H9 (cell line): ENCODE results near the gene TMEFF2. TPM values are rescaled to one million over a fixed set of nuclear protein-coding genes. Genes with fewer than 3 reads are reported as not detected.
A peak's percentile ranks its signal among the peaks of the same experiment; 100 is the strongest.

ENCODE experiments used
- DNase-seq: peaks from one replicate; pipeline ENCODE4 v3.0.0-alpha.2; 2017
- H2AFZ ChIP-seq: one replicate; pipeline ENCODE4 v1.6.1; 2013; ENCODE audit warnings: mild to moderate bottlenecking, low read length, control low read depth, moderate library complexity
- H2AK5ac ChIP-seq: 2 replicates; pipeline ENCODE4 v1.6.1; 2013; ENCODE audit warnings: low read length, control low read depth, mixed read lengths; ENCODE audit not compliant: insufficient read length
- H2BK120ac ChIP-seq: one replicate; pipeline ENCODE4 v1.6.1; 2013; ENCODE audit warnings: low read depth, mild to moderate bottlenecking, low read length, control low read depth, inconsistent platforms; ENCODE audit not compliant: poor library complexity, severe bottlenecking
- H2BK12ac ChIP-seq: 2 replicates; pipeline ENCODE4 v1.6.1; 2013; ENCODE audit warnings: low read length, control low read depth, mixed read lengths, low read depth; ENCODE audit not compliant: insufficient read length
- H2BK15ac ChIP-seq: 2 replicates; pipeline ENCODE4 v1.6.1; 2013; ENCODE audit warnings: low read depth, low read length, control low read depth
- H2BK20ac ChIP-seq: one replicate; pipeline ENCODE4 v1.6.1; 2013; ENCODE audit warnings: low read depth, mild to moderate bottlenecking, low read length, control low read depth, inconsistent platforms; ENCODE audit not compliant: poor library complexity, severe bottlenecking
- H2BK5ac ChIP-seq: 2 replicates; pipeline ENCODE4 v1.6.1; 2013; ENCODE audit warnings: low read length, control low read depth, mixed read lengths; ENCODE audit not compliant: insufficient read length
- H3K14ac ChIP-seq: 2 replicates; pipeline ENCODE4 v1.6.1; 2013; ENCODE audit warnings: low read length, control low read depth; ENCODE audit not compliant: insufficient read depth
- H3K18ac ChIP-seq: 2 replicates; pipeline ENCODE4 v1.6.1; 2013; ENCODE audit warnings: low read depth, mild to moderate bottlenecking, mixed read lengths, low read length, control low read depth; ENCODE audit not compliant: insufficient read length
- H3K23ac ChIP-seq: 2 replicates; pipeline ENCODE4 v1.6.1; 2013; ENCODE audit warnings: low read length, control low read depth, mixed read lengths, low read depth; ENCODE audit not compliant: insufficient read length
- H3K23me2 ChIP-seq: 2 replicates; pipeline ENCODE4 v1.6.1; 2013; ENCODE audit warnings: low read depth, mild to moderate bottlenecking, mixed read lengths, low read length, control low read depth; ENCODE audit not compliant: insufficient read length, poor library complexity, severe bottlenecking
- H3K27ac ChIP-seq: 2 replicates; pipeline ENCODE4 v1.5.1; 2013; ENCODE audit warnings: low read length, control low read depth, mixed read lengths, low read depth; ENCODE audit not compliant: insufficient read length
- H3K27me3 ChIP-seq: 2 replicates; pipeline ENCODE4 v1.6.1; 2013; ENCODE audit warnings: low read length, control low read depth, inconsistent platforms; ENCODE audit not compliant: insufficient read depth
- H3K4ac ChIP-seq: 2 replicates; pipeline ENCODE4 v1.6.1; 2013; ENCODE audit warnings: low read depth, mild to moderate bottlenecking, control low read depth, inconsistent platforms, low read length, moderate library complexity
- H3K4me1 ChIP-seq: 2 replicates; pipeline ENCODE4 v1.6.1; 2013; ENCODE audit warnings: low read length, control low read depth, inconsistent platforms; ENCODE audit not compliant: insufficient read depth
- H3K4me2 ChIP-seq: 2 replicates; pipeline ENCODE4 v1.6.1; 2013; ENCODE audit warnings: low read length, control low read depth, mixed read lengths; ENCODE audit not compliant: insufficient read length, insufficient read depth
- H3K56ac ChIP-seq: 2 replicates; pipeline ENCODE4 v1.6.1; 2013; ENCODE audit warnings: low read depth, mild to moderate bottlenecking, mixed read lengths, low read length, control low read depth; ENCODE audit not compliant: insufficient read length
- H3K79me1 ChIP-seq: 2 replicates; pipeline ENCODE4 v1.6.1; 2013; ENCODE audit warnings: low read depth, mild to moderate bottlenecking, moderate library complexity, low read length, control low read depth, inconsistent platforms; ENCODE audit not compliant: insufficient read depth, poor library complexity, severe bottlenecking
- H3K79me2 ChIP-seq: 2 replicates; pipeline ENCODE4 v1.6.1; 2013; ENCODE audit warnings: low read length, control low read depth, inconsistent platforms; ENCODE audit not compliant: insufficient read depth
- H3K9ac ChIP-seq: 2 replicates; pipeline ENCODE4 v1.6.1; 2013; ENCODE audit warnings: low read length, control low read depth, mixed read lengths; ENCODE audit not compliant: insufficient read length; ENCODE audit errors: extremely low read depth
- H3K9me3 ChIP-seq: one replicate; pipeline ENCODE4 v1.6.1; 2013; ENCODE audit warnings: low read depth, low read length, inconsistent platforms; ENCODE audit not compliant: control insufficient read depth
- H3T11ph ChIP-seq: one replicate; pipeline ENCODE4 v1.6.1; 2013; ENCODE audit warnings: mild to moderate bottlenecking, low read length, control low read depth, inconsistent platforms
- H4K20me1 ChIP-seq: one replicate; pipeline ENCODE4 v1.6.1; 2013; ENCODE audit not compliant: control insufficient read depth, insufficient read length, insufficient read depth
- H4K5ac ChIP-seq: 2 replicates; pipeline ENCODE4 v1.6.1; 2013; ENCODE audit warnings: low read depth, mild to moderate bottlenecking, mixed read lengths, low read length, control low read depth; ENCODE audit not compliant: insufficient read length
- H4K8ac ChIP-seq: replicated peaks from 2 replicates; pipeline ENCODE4 v1.6.1; 2013; ENCODE audit warnings: low read length, control low read depth, mixed read lengths, low read depth; ENCODE audit not compliant: insufficient read length
- H4K91ac ChIP-seq: 2 replicates; pipeline ENCODE4 v1.6.1; 2013; ENCODE audit warnings: low read depth, mild to moderate bottlenecking, moderate library complexity, mixed read lengths, low read length, control low read depth; ENCODE audit not compliant: insufficient read length
- H3K27ac Mint-ChIP-seq, 3 experiments: 2 replicates in 2 of 3; 3 replicates in 1 of 3; pipeline ENCODE4 v1.8.0; 2020 to 2021; ENCODE audit warnings: mixed read lengths in 3 of 3, mild to moderate bottlenecking in 1 of 3, moderate library complexity in 1 of 3
- H3K27me3 Mint-ChIP-seq: 2 replicates; pipeline ENCODE4 v1.8.0; 2021; ENCODE audit warnings: low read depth, mild to moderate bottlenecking, moderate library complexity, mixed read lengths
- H3K36me3 Mint-ChIP-seq, 3 experiments: 2 replicates in 2 of 3; 3 replicates in 1 of 3; pipeline ENCODE4 v1.8.0; 2020 to 2021; ENCODE audit warnings: low read depth in 3 of 3, mixed read lengths in 3 of 3; ENCODE audit not compliant: insufficient read depth in 1 of 3
- H3K4me1 Mint-ChIP-seq, 2 experiments: 2 replicates each; pipeline ENCODE4 v1.8.0; 2020; ENCODE audit warnings: mixed read lengths in 2 of 2
- H3K4me3 Mint-ChIP-seq, 2 experiments: 2 replicates in 1 of 2; 3 replicates in 1 of 2; pipeline ENCODE4 v1.8.0; 2020 to 2021; ENCODE audit warnings: mild to moderate bottlenecking in 2 of 2, mixed read lengths in 2 of 2, moderate library complexity in 1 of 2
- H3K9me3 Mint-ChIP-seq, 2 experiments: 2 replicates in 1 of 2; 3 replicates in 1 of 2; pipeline ENCODE4 v1.8.0; 2020; ENCODE audit warnings: mild to moderate bottlenecking in 2 of 2, mixed read lengths in 2 of 2, moderate library complexity in 1 of 2
- WGBS: extraction: QIAGEN DNeasy Blood & Tissue Kit; methylation state at CpG from one replicate; pipeline ENCODE4 v1.1.7; 2013; ENCODE audit warnings: missing lambda C conversion rate, low lambda C conversion rate, mixed read lengths; ENCODE audit not compliant: insufficient read length; ENCODE audit errors: extremely low coverage; 5-methylcytosine and 5-hydroxymethylcytosine counted together
- total RNA-seq: library from RNA; stranded (reverse); gene quantifications from 2 replicates; pipeline ENCODE4 v1.2.1, GENCODE V29; 2021
- TF ChIP-seq, protein P1 (sequence below): fragments of 200-600 bp; sonication (generic); conservative IDR thresholded peaks from 3 replicates; pipeline ENCODE4 v1.8.0; 2021; ENCODE audit warnings: antibody characterized with exemption, mild to moderate bottlenecking

Gene TMEFF2
- total RNA-seq, 1 experiment from 2014 or later = 0.39 TPM

DNA sequence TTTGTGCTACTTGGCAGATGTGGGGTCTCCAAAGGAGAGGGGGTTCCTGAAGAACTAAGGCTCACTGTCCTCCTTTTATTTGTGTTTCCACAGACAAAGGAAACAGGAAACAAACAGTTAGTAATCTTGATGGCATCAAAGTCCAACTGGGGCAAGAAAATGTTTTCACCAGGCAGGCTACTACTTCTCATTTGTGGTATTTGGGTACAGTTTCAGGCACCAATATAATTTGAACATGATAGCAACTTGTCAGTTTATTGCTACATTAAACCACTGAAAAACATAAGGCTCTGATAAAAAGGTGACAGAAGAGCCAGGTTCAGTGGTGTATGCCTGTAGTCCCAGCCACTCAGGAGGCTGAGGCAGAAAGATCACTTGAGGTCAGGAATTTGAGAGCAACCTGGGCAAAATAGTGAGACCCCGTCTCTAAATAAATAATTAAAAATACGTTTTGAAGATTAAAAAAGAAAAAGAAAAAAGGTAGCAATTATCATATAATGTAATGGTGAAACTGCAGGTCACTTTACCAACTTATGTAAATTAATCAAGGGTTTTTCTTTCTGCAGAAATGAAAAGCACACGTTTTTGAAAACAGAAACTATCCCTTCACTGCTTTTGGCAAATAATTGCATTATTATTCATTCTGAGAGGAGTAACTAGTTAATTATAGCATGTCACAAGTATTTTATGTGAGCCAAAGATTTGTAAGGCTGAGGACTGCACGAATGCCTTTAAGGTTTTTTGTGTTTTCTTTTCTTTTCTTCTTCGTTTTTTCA, 190.4 kb downstream of the TMEFF2 start:
- H3K14ac ChIP-seq = no peak overlapping the region
- H2AK5ac ChIP-seq = no peak overlapping the region
- H2BK12ac ChIP-seq = no peak overlapping the region
- H3K27ac ChIP-seq = no peak overlapping the region
- H3K9me3 Mint-ChIP-seq = peaks cover 1 to 3% of the 10 kb centered on the region in 2 experiments; a peak in 2 of 5 replicates
- H3K36me3 Mint-ChIP-seq = peaks cover 0 to 11% (median 2%) of the 10 kb centered on the region in 3 experiments; a peak in 4 of 7 replicates
- no peak overlapping the region for H2BK15ac ChIP-seq
- no peak overlapping the region for H2BK120ac ChIP-seq
- H4K20me1 ChIP-seq = no peaks in the 10 kb centered on the region
- H4K5ac ChIP-seq = no peak overlapping the region
- no peaks in the 10 kb centered on the region for H3K79me2 ChIP-seq
- no peaks in the 10 kb centered on the region for H3K23me2 ChIP-seq
- no peak overlapping the region for H3K56ac ChIP-seq
- H3K27me3 ChIP-seq = no peaks in the 10 kb centered on the region
- no peak overlapping the region for H3K4me3 Mint-ChIP-seq
- H2BK5ac ChIP-seq = no peak overlapping the region
- no peak overlapping the region for H3K18ac ChIP-seq
- H3T11ph ChIP-seq = no peak overlapping the region
- peak overlapping the region in 1 of 3 experiments; percentile 13; a peak in 1 of 7 replicates for H3K27ac Mint-ChIP-seq
- H4K91ac ChIP-seq = no peak overlapping the region
- H3K23ac ChIP-seq = no peak overlapping the region
- H3K4me1 ChIP-seq = no peaks in the 10 kb centered on the region; the same call in 1 of the 2 replicates
- H4K8ac ChIP-seq = no peak overlapping the region
- no peaks in the 10 kb centered on the region for H3K79me1 ChIP-seq
- H3K27me3 Mint-ChIP-seq = no peaks in the 10 kb centered on the region; the same call in 1 of the 2 replicates
- no peak for DNase-seq
- no CpG with 5 or more reads among the region's 5 CpGs for WGBS
- H3K4me2 ChIP-seq = no peak overlapping the region
- no peak overlapping the region for H2AFZ ChIP-seq
- H3K4ac ChIP-seq = no peak overlapping the region
- TF ChIP-seq, protein P1, sequence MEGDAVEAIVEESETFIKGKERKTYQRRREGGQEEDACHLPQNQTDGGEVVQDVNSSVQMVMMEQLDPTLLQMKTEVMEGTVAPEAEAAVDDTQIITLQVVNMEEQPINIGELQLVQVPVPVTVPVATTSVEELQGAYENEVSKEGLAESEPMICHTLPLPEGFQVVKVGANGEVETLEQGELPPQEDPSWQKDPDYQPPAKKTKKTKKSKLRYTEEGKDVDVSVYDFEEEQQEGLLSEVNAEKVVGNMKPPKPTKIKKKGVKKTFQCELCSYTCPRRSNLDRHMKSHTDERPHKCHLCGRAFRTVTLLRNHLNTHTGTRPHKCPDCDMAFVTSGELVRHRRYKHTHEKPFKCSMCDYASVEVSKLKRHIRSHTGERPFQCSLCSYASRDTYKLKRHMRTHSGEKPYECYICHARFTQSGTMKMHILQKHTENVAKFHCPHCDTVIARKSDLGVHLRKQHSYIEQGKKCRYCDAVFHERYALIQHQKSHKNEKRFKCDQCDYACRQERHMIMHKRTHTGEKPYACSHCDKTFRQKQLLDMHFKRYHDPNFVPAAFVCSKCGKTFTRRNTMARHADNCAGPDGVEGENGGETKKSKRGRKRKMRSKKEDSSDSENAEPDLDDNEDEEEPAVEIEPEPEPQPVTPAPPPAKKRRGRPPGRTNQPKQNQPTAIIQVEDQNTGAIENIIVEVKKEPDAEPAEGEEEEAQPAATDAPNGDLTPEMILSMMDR = no peak
- peaks cover 18 to 29% of the 10 kb centered on the region in 2 experiments for H3K4me1 Mint-ChIP-seq
- H3K9ac ChIP-seq = no peak overlapping the region
- no peaks in the 10 kb centered on the region for H3K9me3 ChIP-seq
- no peak overlapping the region for H2BK20ac ChIP-seq
